Thyroid gland (tissue), 4 donors: ENCODE measurements around the gene GAL3ST2.

ENCODE experiments used
- CTCF ChIP-seq, 6 experiments: fragments of 200-600 bp in 3 of 6; fragments of 450-650 bp in 3 of 6; sonication (generic) in 3 of 6; IDR thresholded peaks; one replicate each; pipeline ENCODE4 v1.5.1; 2016 to 2019; ENCODE audit warnings: antibody characterized with exemption in 6 of 6, mild to moderate bottlenecking in 2 of 6, inconsistent platforms in 1 of 6, moderate library complexity in 1 of 6
- POLR2A ChIP-seq, 2 donors: fragments of 450-650 bp; IDR thresholded peaks; one replicate each; pipeline ENCODE4 v1.6.1; 2017; ENCODE audit warnings: antibody characterized with exemption in 2 of 2, mild to moderate bottlenecking in 2 of 2, moderate library complexity in 1 of 2

GRCh38 chr2:241833101-241833663, 56.6 kb downstream of the GAL3ST2 start:
- TF ChIP-seq CTCF (IDR thresholded peaks at IDR 0.05) (no peak), POLR2A (IDR thresholded peaks at IDR 0.05) (no peak)
